ENCODE data around the gene SGCD.
A peak's percentile ranks its signal among the peaks of the same experiment; 100 is the strongest.

The SGCD gene

DNA sequence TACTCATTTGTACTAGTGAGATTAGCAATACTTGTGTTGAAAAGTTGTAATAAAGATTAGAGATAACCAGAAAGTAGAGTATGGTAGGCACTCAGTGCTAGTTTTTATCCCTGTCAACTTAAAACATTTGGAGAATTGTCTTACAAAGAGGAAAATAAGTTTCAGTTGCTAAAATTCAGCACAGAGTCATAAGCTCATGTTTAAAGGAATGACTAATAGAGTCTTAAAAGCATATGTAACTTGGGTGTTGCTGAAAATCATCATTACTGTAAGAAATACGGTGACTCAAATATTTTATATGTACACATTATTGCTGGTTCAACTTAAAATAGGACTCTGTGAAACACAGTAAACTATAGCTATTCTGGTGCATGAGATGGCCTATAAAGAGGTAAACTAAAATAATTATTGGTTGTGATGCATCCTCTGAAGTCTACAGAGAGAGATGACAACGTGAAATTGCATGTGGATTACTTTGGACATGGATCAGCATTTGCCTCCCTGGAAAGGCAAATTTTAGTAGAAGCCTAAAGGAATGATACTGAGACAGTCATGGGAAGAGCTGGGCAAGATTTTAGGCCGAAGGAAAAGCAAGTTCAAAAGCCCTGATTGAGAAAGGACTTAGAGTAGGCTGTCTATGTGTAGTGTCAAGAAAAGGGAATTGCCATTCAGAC, 34.6 kb downstream of the SGCD start:
- no peak for DNase-seq (ENCODE audit: low read depth, low spot score)

DNA sequence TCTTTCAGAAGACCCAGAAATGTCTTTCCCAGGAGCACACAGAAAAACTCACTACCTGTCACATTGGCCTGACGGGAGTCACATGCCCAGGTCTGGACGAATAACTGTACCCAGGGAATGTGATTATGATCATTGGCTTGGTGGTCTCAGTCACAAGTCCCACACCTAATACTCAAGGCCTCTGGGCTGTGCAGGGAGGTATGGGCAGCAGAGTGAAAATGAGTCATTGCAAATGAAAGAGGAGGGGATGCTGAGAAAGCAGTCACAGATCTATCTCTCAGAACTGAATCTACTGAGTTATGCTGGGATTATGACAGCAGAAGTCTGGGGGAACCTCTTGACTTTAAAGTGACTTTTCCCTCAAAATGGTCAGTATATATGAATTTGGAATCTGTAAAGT, 36.9 kb downstream of the SGCD start:
- DNase-seq (ENCODE audit: low read depth, low spot score), result no peak

DNA sequence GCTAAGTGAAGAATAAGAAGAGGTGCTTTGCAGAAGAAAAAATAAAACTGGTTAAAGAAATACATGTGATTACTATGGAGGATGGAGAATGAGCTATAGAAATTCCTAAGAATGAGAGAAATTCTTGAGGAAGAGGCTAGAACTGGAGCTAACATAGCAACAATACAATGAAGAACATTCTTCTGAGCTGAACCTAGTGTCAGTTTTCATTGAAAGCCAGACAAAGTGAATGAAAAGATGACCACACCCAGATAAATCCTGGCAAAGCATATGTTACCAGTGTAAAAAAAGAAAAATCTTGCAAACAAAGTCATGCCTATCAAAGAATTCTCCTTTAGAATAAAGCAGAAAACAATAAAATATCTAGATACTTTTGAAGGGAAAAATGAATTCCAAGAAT, 39.6 kb downstream of the SGCD start:
- no peak for DNase-seq (ENCODE audit: low read depth, low spot score)

DNA sequence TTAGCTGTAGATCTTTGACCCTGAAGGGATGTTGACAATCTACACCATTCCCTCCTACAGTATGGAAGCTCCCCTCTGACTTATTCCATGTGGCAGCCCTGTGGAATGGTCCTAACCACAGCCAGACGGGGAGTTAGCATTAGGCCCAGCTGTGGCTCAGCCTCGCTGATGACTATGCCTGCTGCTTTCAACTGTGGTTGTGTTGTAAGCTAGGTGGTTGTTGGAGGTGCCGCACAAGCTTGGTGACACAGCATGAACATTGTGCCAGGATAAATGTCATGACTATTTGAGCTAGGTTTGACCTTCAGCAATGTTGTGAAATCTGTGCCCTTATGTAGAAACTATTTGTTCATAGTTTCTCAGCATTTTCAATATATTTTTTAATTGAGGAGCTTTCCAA, 40.6 kb downstream of the SGCD start:
- DNase-seq (ENCODE audit: low read depth, low spot score), result peak; percentile 58

DNA sequence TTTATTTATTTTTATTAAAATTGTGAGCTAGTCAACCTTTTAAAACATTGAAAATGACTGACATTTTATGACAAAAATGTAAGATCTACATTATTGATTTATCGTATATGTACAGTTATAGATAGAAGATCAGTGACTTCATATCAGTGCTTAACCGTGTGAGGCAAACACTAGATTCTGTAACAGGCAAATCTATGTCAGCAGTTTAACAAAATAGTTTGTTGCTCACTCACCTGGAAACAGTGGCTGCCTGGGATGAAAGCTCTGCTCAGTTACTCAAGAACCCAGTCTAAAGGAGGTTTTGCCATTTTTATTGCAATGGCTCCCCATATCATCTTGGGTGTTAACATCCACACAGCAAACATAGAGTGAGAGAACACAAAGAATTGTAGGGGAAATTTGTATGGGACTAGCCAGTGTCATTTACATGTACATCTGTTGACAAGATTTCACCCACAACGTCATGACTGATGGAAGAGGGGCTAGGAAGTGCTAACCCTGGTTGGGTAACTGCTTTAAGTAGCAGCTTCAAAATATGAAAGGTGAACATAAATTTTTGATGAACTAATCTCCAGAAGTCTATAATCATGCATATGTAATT, 49.0 kb downstream of the SGCD start:
- DNase-seq (ENCODE audit: low read depth, low spot score), result no peak

DNA sequence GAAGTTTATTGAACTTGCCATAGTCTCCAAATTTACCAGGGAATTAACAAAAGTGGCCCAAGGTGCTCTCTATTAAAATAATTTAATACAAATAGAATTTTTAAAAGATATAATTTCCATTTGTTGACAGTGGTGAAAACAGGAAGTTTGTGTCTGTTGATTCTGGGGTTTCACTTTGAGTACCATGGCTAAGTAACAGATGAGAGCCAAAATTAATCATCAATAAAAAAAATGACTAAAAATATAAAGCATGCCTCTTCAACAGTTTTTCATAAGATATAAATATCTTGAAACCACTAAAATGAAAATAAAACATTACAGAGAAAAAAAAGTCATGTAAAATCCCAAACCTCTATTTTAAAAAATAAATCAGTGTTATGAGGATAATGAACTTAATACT, 49.8 kb downstream of the SGCD start:
- no peak for DNase-seq (ENCODE audit: low read depth, low spot score)

DNA sequence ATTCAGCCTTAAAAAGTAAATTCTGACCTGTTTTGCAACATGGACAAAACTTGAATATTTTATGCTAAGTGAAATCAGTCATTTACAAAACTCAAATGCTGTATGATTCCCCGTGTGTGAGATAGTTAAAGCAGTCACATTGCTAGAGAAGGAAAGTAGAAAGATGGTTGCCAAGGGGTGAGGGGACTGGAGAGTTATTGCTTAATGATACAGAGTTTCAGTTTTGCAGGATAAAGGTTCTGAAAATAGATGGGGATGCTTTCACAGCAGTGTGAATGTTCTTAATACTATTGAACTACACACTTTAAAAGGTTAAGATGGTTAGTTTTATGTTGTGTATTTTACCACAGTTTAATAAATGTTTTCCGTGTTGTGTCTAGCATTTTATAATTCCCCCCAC, 51.2 kb downstream of the SGCD start:
- DNase-seq (ENCODE audit: low read depth, low spot score), result no peak

DNA sequence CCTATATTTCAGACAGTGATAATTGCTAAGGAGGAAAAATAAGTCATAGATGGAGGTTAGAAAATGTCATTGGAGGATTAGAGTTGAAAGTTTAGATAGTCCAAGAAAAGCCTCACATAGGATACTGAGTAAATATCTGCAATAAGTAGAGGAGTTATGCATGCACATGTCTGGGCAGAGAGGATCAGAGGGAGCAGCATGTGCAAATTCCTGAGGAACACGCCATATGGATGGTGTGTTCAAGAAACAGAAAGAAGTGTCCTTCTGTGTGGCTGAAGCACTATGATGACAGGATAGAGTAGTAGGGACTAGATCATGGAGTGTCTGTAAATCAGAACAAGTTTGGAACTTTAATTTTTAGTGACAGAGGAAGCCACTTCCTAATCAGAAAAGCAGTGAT, 52.2 kb downstream of the SGCD start:
- DNase-seq (ENCODE audit: low read depth, low spot score), result no peak

DNA sequence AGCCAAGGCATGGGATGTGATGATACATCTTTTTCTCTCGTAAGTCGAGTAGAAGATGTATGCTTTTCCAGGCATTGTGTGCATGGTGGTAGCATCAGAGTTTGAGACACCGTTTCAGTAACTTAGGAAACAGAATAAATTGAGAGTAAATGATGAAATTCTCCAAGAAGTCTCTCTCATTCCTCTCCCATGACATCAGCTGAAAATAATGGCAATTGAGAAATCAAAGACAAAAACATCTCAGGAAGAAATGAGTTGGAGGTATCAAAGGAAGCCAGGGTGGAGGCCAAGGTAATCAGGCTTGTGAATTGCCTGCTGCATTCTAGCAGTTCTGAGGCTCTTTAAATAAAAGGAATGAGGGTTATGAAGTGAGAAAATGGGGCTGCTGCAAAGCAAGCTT, 53.9 kb downstream of the SGCD start:
- DNase-seq (ENCODE audit: low read depth, low spot score), result peak; percentile 62

DNA sequence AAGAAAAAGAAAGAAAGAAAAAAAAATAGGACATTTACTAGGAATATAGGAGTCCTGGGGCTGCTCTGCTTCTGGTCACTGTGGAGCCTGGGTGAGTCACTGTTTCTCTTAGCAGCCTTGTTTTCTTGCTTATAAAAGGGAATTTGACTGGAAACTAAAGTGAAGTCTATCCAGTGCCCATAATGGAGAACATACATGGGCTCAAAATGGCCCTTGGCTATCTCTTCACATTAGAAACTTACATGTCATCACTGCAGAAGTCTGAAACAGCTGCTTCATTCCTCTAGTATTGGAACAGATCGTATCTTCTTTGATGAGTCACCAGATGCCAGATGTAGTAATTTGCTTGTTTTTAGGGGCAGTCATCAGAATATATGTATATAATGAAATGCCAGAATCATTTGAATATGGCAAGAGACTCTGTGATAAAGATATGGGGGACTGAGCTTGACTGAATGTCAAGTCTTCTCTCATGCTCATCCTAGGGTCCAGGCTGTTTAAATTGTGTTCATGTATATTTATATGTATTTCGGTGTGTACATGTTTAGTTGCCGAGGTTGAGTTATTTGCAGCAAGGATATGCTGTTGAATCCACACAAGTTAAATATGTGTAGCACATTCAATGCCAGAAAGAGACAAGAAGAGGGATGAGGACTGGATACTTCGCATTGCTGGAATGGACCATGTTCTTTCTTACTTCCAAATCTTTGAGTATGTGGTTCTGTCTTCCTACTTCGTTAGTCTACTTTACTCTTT, 56.7 kb downstream of the SGCD start:
- peak; percentile 20 for DNase-seq (ENCODE audit: low read depth, low spot score)

DNA sequence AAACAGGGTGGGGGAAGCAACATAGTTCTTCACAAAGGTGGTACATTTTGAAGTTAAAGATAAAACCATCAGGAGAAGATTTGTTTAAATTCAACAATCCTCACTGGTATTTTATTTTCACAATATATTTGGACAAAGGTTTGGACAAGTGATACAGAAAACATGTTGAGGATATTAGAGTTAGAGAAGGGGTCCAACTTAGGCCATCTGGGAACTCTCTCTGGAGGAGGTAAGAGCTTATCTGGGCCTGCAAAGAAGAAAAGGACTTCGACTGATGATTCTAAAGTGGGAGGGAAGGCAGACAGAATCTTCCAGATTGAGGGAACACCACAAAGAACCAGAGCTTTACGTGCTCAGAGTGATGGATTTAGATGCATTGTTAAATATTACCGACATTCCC, 58.5 kb downstream of the SGCD start:
- DNase-seq (ENCODE audit: low read depth, low spot score), result no peak

DNA sequence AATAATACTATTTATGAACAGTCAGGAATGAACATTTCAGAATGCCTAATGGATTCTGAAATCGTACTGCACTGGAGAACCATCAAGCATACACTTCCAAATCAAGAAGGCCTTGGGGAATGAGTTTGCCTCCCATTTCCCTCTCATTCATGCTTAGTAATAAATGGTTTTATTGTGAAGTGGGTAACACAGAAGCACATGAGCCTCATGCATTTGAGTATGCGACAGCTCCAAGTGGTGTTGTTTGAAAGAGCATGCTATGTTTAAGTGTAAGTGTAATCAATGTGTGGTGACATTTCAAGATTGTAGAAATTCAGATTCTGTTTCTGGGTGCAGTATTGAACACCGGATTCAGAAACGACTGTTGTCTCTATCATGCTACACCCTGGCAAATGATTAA, 60.0 kb downstream of the SGCD start:
- no peak for DNase-seq (ENCODE audit: low read depth, low spot score)

DNA sequence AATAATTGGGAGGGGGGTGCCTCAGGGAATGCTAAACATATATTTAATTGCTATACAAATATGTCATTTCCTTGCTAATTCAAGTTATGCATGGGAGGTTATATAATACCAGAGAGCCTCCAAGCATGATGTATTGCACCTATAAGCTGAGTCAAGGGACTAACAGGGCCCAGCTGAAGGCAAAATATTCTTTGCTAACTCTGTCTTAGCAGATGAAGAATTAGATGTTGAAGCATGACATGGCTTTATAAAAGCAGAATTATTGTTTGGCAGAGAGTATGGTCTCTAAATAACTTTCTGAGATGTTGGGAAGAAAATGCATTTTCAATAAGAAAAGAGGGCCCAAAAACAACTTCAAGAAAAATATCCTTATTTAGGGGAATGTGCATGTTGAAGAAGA, 60.4 kb downstream of the SGCD start:
- DNase-seq (ENCODE audit: low read depth, low spot score), result no peak

DNA sequence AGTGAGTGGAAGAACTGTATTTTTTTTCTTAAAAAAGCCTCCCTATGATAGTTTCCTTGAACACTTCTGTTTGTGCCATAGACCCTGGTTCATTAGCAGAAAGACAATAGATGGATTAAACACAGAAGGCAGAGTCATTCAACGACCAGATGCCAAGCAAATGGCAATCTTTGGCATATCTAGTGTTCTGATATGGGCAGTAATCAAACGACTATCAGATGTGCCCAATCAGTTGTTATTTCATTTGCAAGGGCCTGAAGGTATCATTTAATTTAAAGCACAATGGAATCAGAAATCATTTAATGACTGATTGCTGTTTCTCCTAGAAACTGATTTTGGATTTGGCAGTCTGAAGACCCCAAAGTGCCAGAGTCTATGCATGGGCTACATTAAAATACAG, 61.3 kb downstream of the SGCD start:
- no peak for DNase-seq (ENCODE audit: low read depth, low spot score)

DNA sequence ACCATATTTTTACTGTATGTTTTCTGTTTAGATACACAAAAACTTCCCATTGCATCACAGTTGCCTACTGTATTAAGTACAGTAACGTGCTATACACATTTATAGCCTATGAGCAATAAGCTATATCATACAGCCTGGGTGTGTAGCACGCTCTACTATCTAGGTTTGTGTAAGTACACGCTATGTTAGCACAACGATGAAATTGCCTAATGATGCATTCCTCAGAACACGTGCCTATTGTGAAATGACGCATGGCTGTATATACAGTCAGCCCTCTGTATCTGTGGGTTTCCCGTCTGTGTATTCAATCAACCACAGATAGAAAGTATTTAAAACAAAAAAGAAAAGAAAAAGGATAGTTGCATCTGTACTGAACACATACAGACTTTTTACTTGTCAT, 64.2 kb downstream of the SGCD start:
- no peak for DNase-seq (ENCODE audit: low read depth, low spot score)

DNA sequence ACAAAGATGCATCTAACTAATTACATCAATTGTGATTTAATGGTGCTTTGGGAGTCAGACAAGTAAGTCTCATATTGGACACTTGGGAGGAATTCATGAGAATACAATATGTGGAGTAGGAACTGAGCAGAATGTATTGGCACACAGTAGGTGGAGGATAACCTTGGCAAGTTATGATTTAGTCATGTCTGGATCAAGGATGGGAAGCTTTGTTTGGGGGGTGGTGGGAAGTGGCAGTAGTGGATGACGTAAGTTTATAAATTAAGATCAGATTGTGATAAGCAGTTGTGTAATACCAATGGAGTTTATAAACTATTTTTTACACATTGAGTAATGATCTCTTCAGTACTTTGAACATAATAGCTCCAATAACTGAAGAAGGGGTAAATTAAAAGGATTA, 67.0 kb downstream of the SGCD start:
- no peak for DNase-seq (ENCODE audit: low read depth, low spot score)

DNA sequence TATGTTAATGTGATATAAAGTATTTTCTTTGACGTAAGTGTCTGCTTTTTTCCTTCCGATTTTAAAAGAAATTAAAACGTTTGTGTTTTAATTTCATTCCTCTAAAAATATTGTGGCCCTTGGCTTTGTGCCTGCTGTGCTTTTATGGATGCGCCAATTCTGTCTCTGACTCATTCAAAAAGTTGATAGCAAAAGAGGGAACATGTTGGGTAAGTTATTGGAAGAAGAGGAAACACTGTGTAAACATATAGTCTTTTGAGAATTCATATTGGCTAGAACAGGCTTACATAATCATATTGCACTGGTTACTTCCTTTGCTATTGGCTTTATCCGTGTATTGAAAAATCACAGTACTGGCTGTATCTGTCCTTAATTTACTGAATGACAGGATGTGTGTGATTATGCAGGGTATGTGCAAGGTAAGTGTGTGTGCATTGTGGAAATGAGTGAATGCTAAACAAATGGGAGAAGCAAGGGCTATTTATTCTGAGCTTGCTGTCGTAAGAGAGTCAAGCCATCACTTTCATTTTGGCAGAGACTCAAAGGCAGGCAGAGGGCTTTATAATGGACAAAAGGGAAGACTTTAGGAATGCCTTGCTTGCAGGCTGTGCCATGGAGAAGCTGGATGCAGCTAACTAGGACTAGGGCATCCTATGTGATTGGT, 67.8 kb downstream of the SGCD start:
- no peak for DNase-seq (ENCODE audit: low read depth, low spot score)

DNA sequence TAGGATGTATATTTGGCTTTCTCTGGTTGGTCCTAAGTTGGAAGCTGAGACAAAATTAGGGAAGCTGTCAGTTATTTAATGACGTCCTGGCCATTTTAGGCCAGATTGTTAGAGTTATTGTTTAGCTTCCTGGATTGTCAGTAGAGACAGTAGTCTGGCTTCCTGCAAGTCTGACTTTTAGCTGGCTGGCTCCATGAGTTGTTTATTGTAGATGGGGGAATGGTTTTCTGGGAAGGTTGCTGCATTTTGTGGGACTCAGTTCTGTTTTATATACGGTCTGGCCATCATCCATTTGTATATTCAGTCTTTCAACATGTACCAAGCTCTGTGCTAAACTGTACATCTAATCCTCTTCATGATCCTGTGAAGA, 68.3 kb downstream of the SGCD start:
- no peak for DNase-seq (ENCODE audit: low read depth, low spot score)

DNA sequence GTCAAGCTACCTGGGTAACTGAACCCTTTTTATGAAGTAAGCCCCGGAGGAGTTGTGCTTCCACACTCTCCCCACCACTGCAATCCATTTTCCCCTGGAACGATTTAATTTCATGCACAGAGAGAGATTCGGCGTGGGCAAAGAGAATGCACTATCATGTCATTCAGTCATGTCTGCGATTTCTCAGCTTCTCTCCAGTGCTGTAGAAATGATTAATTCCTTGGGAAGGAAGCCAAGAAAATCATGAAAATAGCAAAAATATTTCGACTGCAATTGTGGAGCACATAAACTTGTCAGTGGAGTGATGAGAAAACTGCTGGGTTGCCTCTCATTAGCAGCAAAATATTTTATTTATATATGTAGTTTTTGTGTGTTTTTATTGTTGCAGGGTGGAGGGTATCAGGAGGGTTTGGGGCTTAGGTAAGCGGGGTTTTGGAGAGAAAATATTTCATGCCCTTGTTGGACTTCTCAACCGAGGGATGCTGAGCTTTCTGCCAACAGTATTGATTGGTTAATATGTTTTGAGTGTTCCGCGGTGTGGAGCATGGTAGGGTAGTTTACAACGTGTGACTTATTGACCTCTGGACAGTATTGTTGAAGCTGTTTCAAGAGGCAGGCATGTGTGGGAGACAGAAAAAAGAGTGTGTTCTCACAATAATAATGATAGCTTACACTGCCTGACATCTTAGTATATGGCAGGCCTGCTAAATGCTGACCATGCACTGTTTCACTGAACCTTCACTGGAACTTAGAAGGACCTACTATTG, 69.3 kb downstream of the SGCD start:
- no peak for DNase-seq (ENCODE audit: low read depth, low spot score)

DNA sequence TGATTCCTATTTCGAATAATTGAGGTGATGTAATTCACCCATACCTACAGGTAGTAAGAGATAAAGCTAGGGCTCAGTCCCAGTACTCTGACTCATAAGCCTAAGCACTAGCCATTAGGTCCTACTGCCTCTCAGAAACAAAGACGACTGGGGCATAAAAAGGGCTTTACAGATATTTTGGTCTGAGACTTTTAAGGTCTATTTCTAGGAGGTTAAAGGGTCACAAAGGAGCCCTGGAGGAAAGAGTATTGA, 69.8 kb downstream of the SGCD start:
- DNase-seq (ENCODE audit: low read depth, low spot score), result no peak

DNA sequence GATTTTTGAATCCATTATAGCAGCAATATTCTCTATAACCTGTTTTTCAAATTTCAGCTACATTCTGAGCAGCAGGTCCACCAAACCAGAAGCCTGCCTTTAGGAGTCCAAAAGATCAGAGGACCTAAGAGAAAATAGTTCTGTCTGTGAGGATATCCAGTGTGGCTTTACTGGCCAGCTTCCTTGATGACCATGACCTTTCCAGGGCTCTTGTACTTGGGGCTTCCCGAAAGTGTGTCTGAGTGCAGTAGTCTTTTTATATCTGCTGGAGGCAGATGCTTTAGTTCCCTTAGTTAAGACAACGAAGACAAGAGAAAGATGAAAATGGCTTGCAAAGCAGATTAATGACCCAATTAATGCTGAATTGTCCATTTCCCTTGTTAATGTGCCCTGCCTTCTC, 72.4 kb downstream of the SGCD start:
- no peak for DNase-seq (ENCODE audit: low read depth, low spot score)

DNA sequence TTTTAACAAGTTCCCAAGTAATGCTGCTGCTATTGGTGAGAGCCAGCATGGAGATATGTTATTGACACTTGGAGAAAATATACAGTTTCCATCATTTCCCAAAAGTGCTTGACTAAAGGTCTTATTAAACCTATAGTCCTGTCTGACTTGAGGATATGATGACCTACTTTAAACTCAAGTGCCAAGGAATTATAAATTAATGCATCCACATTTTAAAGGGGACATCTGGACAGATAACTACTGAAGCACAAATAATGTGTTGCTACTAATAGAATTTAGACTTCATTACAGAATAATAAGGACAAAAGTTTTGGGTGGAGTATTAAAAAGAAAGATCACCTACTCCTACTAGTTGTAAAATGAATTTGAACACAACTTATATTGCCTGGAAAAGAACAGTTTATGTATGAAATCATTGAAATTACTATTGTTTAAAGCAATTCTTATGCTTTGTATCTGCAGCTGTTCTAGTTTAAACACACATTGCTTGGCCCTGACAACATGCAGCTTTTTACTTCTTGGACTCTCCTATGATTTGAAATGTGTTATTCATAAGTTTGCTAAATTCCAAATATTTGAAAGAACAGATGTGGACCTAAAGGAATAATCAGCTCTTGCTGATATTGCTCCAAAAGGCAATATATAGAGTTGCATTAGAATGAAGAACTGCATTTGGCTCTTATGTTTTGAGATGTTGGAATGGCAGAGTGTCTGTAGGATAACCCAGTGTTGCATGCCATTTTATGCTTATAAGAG, 73.4 kb downstream of the SGCD start:
- DNase-seq (ENCODE audit: low read depth, low spot score), result no peak
